CD4-positive, alpha-beta T cell (primary cell): ENCODE measurements around the gene XRCC5. TPM values are rescaled to one million over a fixed set of nuclear protein-coding genes. Genes with fewer than 3 reads are reported as not detected.

Experiments
- ATAC-seq: fragments of 200-7000 bp; cut with Tn5 transposase; one replicate; pipeline ENCODE4 v1.10.0; 2022; ENCODE audit warnings: mild to moderate bottlenecking; ENCODE audit not compliant: poor library complexity
- CTCF ChIA-PET: fragments of 350-600 bp; sonication (Branson Sonifier 250); formaldehyde crosslinking; loops from one replicate; lab custom pipeline; 2021; ENCODE audit warnings: antibody characterized with exemption, inconsistent platforms; lab: Charles Lee
- POLR2A ChIA-PET: fragments of 350-600 bp; sonication (Branson Sonifier 250); formaldehyde crosslinking; loops from one replicate; lab custom pipeline; 2021; ENCODE audit warnings: antibody characterized with exemption, inconsistent platforms; lab: Charles Lee
- DNase-seq, 14 experiments: peaks; one replicate each; pipeline ENCODE4 v3.0.0-alpha.2; 2013 to 2020; ENCODE audit warnings: mixed read lengths in 2 of 14
- H3K27ac ChIP-seq, 2 donors: one replicate each; pipeline versions ENCODE4 v1.5.1 to v1.7.0; 2013; ENCODE audit warnings: low read length in 2 of 2, low read depth in 1 of 2, mild to moderate bottlenecking in 1 of 2
- H3K27me3 ChIP-seq, 2 experiments: 1 replicate in 1 of 2; 2 replicates in 1 of 2; pipeline versions ENCODE4 v1.6.1 to v1.7.0; 2013; ENCODE audit warnings: low read length in 2 of 2, control low read depth in 1 of 2, mild to moderate bottlenecking in 1 of 2, moderate library complexity in 1 of 2; ENCODE audit not compliant: insufficient read depth in 2 of 2, control insufficient read depth in 1 of 2
- H3K36me3 ChIP-seq: one replicate; pipeline ENCODE4 v1.6.1; 2013; ENCODE audit warnings: low read length, control low read depth; ENCODE audit not compliant: insufficient read depth
- H3K4me1 ChIP-seq: one replicate; pipeline ENCODE4 v1.6.1; 2013; ENCODE audit warnings: low read length, control low read depth; ENCODE audit not compliant: insufficient read depth
- H3K4me3 ChIP-seq: one replicate; pipeline ENCODE4 v1.5.1; 2013; ENCODE audit warnings: mild to moderate bottlenecking, low read length, moderate library complexity
- H3K9me3 ChIP-seq, 2 experiments: 1 replicate in 1 of 2; 2 replicates in 1 of 2; pipeline versions ENCODE4 v1.6.1 to v1.7.0; 2013; ENCODE audit warnings: low read length in 2 of 2, mild to moderate bottlenecking in 2 of 2, control low read depth in 1 of 2, moderate library complexity in 1 of 2; ENCODE audit not compliant: control insufficient read depth in 1 of 2, insufficient read depth in 1 of 2
- H3K27ac Mint-ChIP-seq: one replicate; pipeline ENCODE4 v1.8.0; 2020; ENCODE audit warnings: mixed read lengths
- H3K27me3 Mint-ChIP-seq: one replicate; pipeline ENCODE4 v1.8.0; 2021; ENCODE audit warnings: mixed read lengths
- H3K36me3 Mint-ChIP-seq: one replicate; pipeline ENCODE4 v1.8.0; 2021; ENCODE audit warnings: low read depth, mixed read lengths
- H3K4me1 Mint-ChIP-seq: one replicate; pipeline ENCODE4 v1.8.0; 2021; ENCODE audit warnings: low read depth, mixed read lengths
- H3K4me3 Mint-ChIP-seq: one replicate; pipeline ENCODE4 v1.8.0; 2020; ENCODE audit warnings: mild to moderate bottlenecking, mixed read lengths
- H3K9me3 Mint-ChIP-seq: one replicate; pipeline ENCODE4 v1.8.0; 2020; ENCODE audit warnings: mixed read lengths
- intact Hi-C, 2 experiments: fragments of 100-400 bp; cut with DNase I in 1 of 2; cut with micrococcal nuclease in 1 of 2; formaldehyde crosslinking; loops; one replicate each; pipeline versions ENCODE4 v1.15.1 to v1.9.0; 2023 to 2025; cut with DNase I, micrococcal nuclease
- total RNA-seq, 174 experiments: library from RNA in 2 of 174; stranded (reverse) in 2 of 174; gene quantifications; one replicate each; pipeline ENCODE4 v1.2.3 and lab custom pipeline; 2021 to 2026
- TF ChIP-seq, protein P1 (sequence below): fragments of 200-600 bp; IDR thresholded peaks from one replicate; pipeline ENCODE4 v1.8.0; 2022; ENCODE audit warnings: antibody characterized with exemption, mild to moderate bottlenecking

The XRCC5 gene
- total RNA-seq, 2 experiments from 2014 or later, result 126 to 129 TPM

DNA sequence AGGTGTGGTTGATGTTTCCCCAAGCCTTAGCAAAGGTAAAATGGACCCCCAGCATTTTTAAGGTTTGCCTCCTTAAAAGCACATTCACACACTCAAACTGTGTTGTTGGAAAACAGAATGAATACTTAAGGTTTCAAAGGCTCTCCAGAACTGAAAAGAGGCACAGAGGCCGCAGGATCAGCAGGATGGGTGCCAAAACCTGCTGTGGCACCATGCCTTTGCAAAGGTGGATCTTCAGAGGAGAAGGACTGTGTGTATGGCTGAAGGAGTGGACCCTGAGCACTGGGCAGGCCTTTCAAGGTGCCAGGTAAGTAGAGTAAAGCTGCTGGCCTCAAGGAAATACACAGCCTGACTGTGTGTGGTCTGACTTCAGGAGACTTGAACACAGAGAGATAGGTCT is 127.3 kb downstream of the XRCC5 start:
- Mint-ChIP-seq H3K9me3 (peaks cover 11% of the 10 kb centered on the region), H3K4me1 (no peaks in the 10 kb centered on the region), H3K27ac (no peak overlapping the region), H3K27me3 (no peaks in the 10 kb centered on the region), H3K4me3 (no peak overlapping the region), H3K36me3 (peaks cover 24% of the 10 kb centered on the region)
- CTCF ChIA-PET, result no interaction called here
- Histone ChIP-seq H3K27ac (no peak overlapping the region), H3K9me3 (peaks cover 17 to 24% of the 10 kb centered on the region in 2 experiments), H3K36me3 (no peaks in the 10 kb centered on the region), H3K4me3 (no peak overlapping the region), H3K4me1 (no peaks in the 10 kb centered on the region), H3K27me3 (no peaks in the 10 kb centered on the region)
- DNase-seq (no peak), ATAC-seq (no peak)
- TF ChIP-seq, protein P1, sequence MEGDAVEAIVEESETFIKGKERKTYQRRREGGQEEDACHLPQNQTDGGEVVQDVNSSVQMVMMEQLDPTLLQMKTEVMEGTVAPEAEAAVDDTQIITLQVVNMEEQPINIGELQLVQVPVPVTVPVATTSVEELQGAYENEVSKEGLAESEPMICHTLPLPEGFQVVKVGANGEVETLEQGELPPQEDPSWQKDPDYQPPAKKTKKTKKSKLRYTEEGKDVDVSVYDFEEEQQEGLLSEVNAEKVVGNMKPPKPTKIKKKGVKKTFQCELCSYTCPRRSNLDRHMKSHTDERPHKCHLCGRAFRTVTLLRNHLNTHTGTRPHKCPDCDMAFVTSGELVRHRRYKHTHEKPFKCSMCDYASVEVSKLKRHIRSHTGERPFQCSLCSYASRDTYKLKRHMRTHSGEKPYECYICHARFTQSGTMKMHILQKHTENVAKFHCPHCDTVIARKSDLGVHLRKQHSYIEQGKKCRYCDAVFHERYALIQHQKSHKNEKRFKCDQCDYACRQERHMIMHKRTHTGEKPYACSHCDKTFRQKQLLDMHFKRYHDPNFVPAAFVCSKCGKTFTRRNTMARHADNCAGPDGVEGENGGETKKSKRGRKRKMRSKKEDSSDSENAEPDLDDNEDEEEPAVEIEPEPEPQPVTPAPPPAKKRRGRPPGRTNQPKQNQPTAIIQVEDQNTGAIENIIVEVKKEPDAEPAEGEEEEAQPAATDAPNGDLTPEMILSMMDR, result no peak
- intact Hi-C loops, result no loop called here
- POLR2A ChIA-PET, result no interaction called here

DNA sequence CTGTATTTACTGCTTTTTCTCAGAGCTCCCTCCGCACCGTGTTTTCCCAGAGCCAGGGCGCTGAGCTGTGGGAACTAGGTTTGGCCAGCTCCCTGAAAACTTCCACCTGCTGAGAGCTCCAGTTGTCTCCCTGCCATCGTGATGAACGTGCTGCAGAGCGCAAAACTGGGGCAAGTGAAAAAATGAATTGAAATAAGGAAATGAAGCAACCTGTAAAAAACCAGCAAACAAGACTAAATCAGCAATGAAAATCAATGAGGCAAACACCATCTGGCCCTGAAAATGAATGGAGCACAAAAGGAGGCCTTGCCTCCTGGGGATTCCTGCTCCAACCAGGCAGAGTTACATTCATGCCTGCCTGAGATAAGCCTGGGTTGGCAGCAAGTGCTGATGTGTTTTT is 133.2 kb downstream of the XRCC5 start:
- peaks cover 6% of the 10 kb centered on the region for H3K4me1 Mint-ChIP-seq
- TF ChIP-seq, protein P1, result no peak
- ATAC-seq, result no peak
- H3K4me1 ChIP-seq, result no peaks in the 10 kb centered on the region
- H3K36me3 ChIP-seq, result no peaks in the 10 kb centered on the region
- DNase-seq, result no peak
- CTCF ChIA-PET, result no interaction called here
- POLR2A ChIA-PET, result no interaction called here
- intact Hi-C loops, result no loop called here
- H3K27ac ChIP-seq, result no peak overlapping the region
- no peak overlapping the region for H3K4me3 ChIP-seq
- H3K9me3 Mint-ChIP-seq, result peaks cover 3% of the 10 kb centered on the region
- H3K36me3 Mint-ChIP-seq, result no peaks in the 10 kb centered on the region
- H3K9me3 ChIP-seq, result no peaks in the 10 kb centered on the region
- H3K27ac Mint-ChIP-seq, result no peak overlapping the region
- no peaks in the 10 kb centered on the region for H3K27me3 ChIP-seq
- no peak overlapping the region for H3K4me3 Mint-ChIP-seq
- no peaks in the 10 kb centered on the region for H3K27me3 Mint-ChIP-seq

DNA sequence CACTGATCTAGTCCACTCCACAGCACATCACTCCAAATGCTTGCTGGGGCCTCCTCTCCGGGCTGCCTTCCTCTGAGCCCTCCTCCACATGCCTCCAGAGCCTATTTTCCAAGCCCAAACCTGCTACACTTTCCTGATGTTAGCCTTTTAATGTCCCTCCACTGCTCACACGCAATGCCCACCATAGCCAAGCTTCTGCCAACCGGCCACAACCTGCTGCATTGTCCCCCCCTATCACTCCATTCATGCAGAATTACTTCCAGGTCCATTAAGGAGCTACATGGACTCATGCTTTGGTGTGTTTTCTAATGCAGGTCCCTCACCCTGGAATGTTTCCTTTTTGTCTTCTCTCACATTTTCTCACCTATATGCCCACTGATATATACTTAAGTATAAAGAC is 133.9 kb downstream of the XRCC5 start:
- H3K4me1 ChIP-seq, result no peaks in the 10 kb centered on the region
- no peaks in the 10 kb centered on the region for H3K27me3 ChIP-seq
- ChIA-PET POLR2A (no interaction called here), CTCF (no interaction called here)
- DNase-seq (no peak), ATAC-seq (no peak)
- Mint-ChIP-seq H3K36me3 (no peaks in the 10 kb centered on the region), H3K4me1 (peaks cover 6% of the 10 kb centered on the region), H3K27me3 (no peaks in the 10 kb centered on the region), H3K9me3 (peaks cover 5% of the 10 kb centered on the region), H3K27ac (no peak overlapping the region), H3K4me3 (no peak overlapping the region)
- intact Hi-C loops, result no loop called here
- no peak overlapping the region for H3K27ac ChIP-seq
- no peaks in the 10 kb centered on the region for H3K9me3 ChIP-seq
- H3K4me3 ChIP-seq, result no peak overlapping the region
- no peaks in the 10 kb centered on the region for H3K36me3 ChIP-seq
- TF ChIP-seq, protein P1, result no peak
